HepG2 (cell line): Measurements from ENCODE around the gene PMS1. TPM values are rescaled to one million over a fixed set of nuclear protein-coding genes. Genes with fewer than 3 reads are reported as not detected.

Experiments used
- ATAC-seq: fragments of 200-7000 bp; cut with Tn5 transposase; 3 replicates; pipeline ENCODE4 v1.9.1; 2020; ENCODE audit warnings: mild to moderate bottlenecking, moderate library complexity
- BruUV-seq: library from RNA; stranded (reverse); fragments of 400-500 nt; replicated peaks from 2 replicates; lab custom pipeline; 2021; lab: Mats Ljungman, UMichigan
- CTCF ChIA-PET: fragments of 300-600 bp; formaldehyde crosslinking; extraction: SDS; loops from one replicate; lab custom pipeline; 2021; ENCODE audit warnings: low total read pairs, inconsistent platforms, low intra/inter-chr PET ratio; lab: Yijun Ruan, JAX
- POLR2A ChIA-PET: fragments of 350-600 bp; sonication (Branson Sonifier 250); formaldehyde crosslinking; loops from one replicate; lab custom pipeline; 2020; ENCODE audit warnings: antibody characterized with exemption, inconsistent platforms; lab: Yijun Ruan, JAX
- DNase-seq: peaks from one replicate; pipeline ENCODE4 v3.0.0-alpha.2; 2015; ENCODE audit warnings: low spot score
- FAIRE-seq: peaks from 3 replicates; lab custom pipeline; 2011; peaks lifted over from hg19 to GRCh38; lab: Jason Lieb, UNC
- H2AFZ ChIP-seq: one replicate; pipeline ENCODE4 v1.6.1; 2011; ENCODE audit warnings: low read length, inconsistent platforms
- H3K27ac ChIP-seq: fragments of 300-600 bp; 3 replicates; pipeline ENCODE4 v1.8.0; 2011; ENCODE audit warnings: mixed run types, mild to moderate bottlenecking, mixed read lengths, low read length, inconsistent platforms; ENCODE audit not compliant: insufficient read depth; ENCODE audit errors: extremely low read length
- H3K27me3 ChIP-seq, 2 experiments: fragments of 200-600 bp in 1 of 2; 2 replicates in 1 of 2; 3 replicates in 1 of 2; pipeline versions ENCODE4 v1.6.0 to v1.8.0; 2011; ENCODE audit warnings: low read length in 2 of 2, mild to moderate bottlenecking in 2 of 2, moderate library complexity in 2 of 2, inconsistent platforms in 1 of 2; ENCODE audit not compliant: insufficient read depth in 2 of 2, control insufficient read depth in 1 of 2
- H3K36me3 ChIP-seq, 2 experiments: fragments of 200-600 bp in 1 of 2; replicated peaks in 1 of 2; 2 replicates in 1 of 2; 3 replicates in 1 of 2; pipeline versions ENCODE4 v1.5.1 to v1.8.0; 2011; ENCODE audit warnings: low read length in 2 of 2, inconsistent platforms in 1 of 2; ENCODE audit not compliant: insufficient read depth in 2 of 2, control insufficient read depth in 1 of 2
- H3K4me1 ChIP-seq: 2 replicates; pipeline ENCODE4 v1.5.1; 2012; ENCODE audit warnings: low read length, inconsistent platforms; ENCODE audit not compliant: insufficient read depth
- H3K4me2 ChIP-seq: 2 replicates; pipeline ENCODE4 v1.6.0; 2011; ENCODE audit warnings: low read depth, low read length, inconsistent platforms
- H3K4me3 ChIP-seq, 3 experiments: fragments of 200-600 bp in 1 of 3; sonication (generic), shearing (Covaris generic) in 1 of 3; replicated peaks in 1 of 3; 2 replicates each; pipeline ENCODE4 v1.5.1; 2011 to 2016; ENCODE audit warnings: low read length in 3 of 3, inconsistent platforms in 2 of 3, low read depth in 2 of 3, mild to moderate bottlenecking in 2 of 3, control low read depth in 1 of 3, mixed read lengths in 1 of 3; ENCODE audit not compliant: insufficient read depth in 1 of 3
- H3K79me2 ChIP-seq: one replicate; pipeline ENCODE4 v1.6.1; 2011; ENCODE audit warnings: low read length, inconsistent platforms; ENCODE audit not compliant: insufficient read depth
- H3K9ac ChIP-seq: 2 replicates; pipeline ENCODE4 v1.6.0; 2011; ENCODE audit warnings: mild to moderate bottlenecking, low read depth, low read length, inconsistent platforms; ENCODE audit not compliant: insufficient read depth
- H3K9me3 ChIP-seq: 2 replicates; pipeline ENCODE4 v1.5.1; 2012; ENCODE audit warnings: mild to moderate bottlenecking, low read length
- H4K20me1 ChIP-seq: 2 replicates; pipeline ENCODE4 v1.6.0; 2011; ENCODE audit warnings: inconsistent platforms, mild to moderate bottlenecking, low read length, moderate library complexity; ENCODE audit not compliant: insufficient read depth
- ATF7-NPFF ChIP-seq: sonication (generic); formaldehyde crosslinking; IDR thresholded peaks from 2 replicates; pipeline ENCODE4 v1.8.1; 2023; ENCODE audit warnings: mild to moderate bottlenecking, low read depth, missing genetic modification reagents, moderate library complexity
- CEBPB ChIP-seq: IDR thresholded peaks from 2 replicates; pipeline ENCODE4 v1.6.1; 2011; ENCODE audit warnings: low read depth, low read length, improper control_type of control experiment, borderline replicate concordance
- DBP ChIP-seq: sonication (generic); formaldehyde crosslinking; IDR thresholded peaks from 2 replicates; pipeline ENCODE4 v1.4.0; 2020; ENCODE audit warnings: missing genetic modification reagents; ENCODE audit errors: not compliant biosample characterization
- HNF1A ChIP-seq, 2 experiments: sonication (generic) in 1 of 2; formaldehyde crosslinking in 1 of 2; IDR thresholded peaks; 2 replicates each; pipeline versions ENCODE4 v1.4.0 to v1.6.1; 2016 to 2020; ENCODE audit warnings: borderline replicate concordance in 1 of 2, low read depth in 1 of 2, mild to moderate bottlenecking in 1 of 2, missing genetic modification reagents in 1 of 2
- HNRNPLL ChIP-seq: fragments of 200-400 bp; formaldehyde crosslinking; IDR thresholded peaks from 2 replicates; pipeline ENCODE4 v1.6.1; 2017; ENCODE audit warnings: mild to moderate bottlenecking, low read depth, low read length; ENCODE audit not compliant: poor library complexity, severe bottlenecking
- REL ChIP-seq: sonication (generic); formaldehyde crosslinking; conservative IDR thresholded peaks from 2 replicates; pipeline ENCODE4 v1.8.0; 2022; ENCODE audit warnings: mild to moderate bottlenecking, missing genetic modification reagents, moderate library complexity
- RFX5 ChIP-seq: IDR thresholded peaks from 2 replicates; pipeline ENCODE4 v1.6.1; 2011; ENCODE audit warnings: low read depth, low read length, improper control_type of control experiment
- TBX3 ChIP-seq: fragments of 450-650 bp; IDR thresholded peaks from 2 replicates; pipeline ENCODE4 v1.6.1; 2017; ENCODE audit warnings: antibody characterized with exemption, mild to moderate bottlenecking, inconsistent platforms, borderline replicate concordance
- TEAD3 ChIP-seq: optimal IDR thresholded peaks from 2 replicates; pipeline ENCODE3; 2016; ENCODE audit warnings: borderline replicate concordance
- TGIF2 ChIP-seq: IDR thresholded peaks from 2 replicates; pipeline ENCODE4 v1.6.1; 2016; ENCODE audit warnings: control low read depth, missing compliant biosample characterization
- ZC3H13 ChIP-seq: sonication (generic); formaldehyde crosslinking; IDR thresholded peaks from 2 replicates; pipeline ENCODE4 v1.8.1; 2023; ENCODE audit warnings: mild to moderate bottlenecking, missing genetic modification reagents, moderate library complexity
- ZNF230 ChIP-seq: sonication (generic); formaldehyde crosslinking; IDR thresholded peaks from 2 replicates; pipeline ENCODE4 v1.4.0; 2020; ENCODE audit warnings: mild to moderate bottlenecking, missing genetic modification reagents
- ZNF335 ChIP-seq: sonication (generic); formaldehyde crosslinking; IDR thresholded peaks from 2 replicates; pipeline ENCODE4 v1.4.0; 2020; ENCODE audit warnings: missing genetic modification reagents
- ZNF878 ChIP-seq: sonication (generic); formaldehyde crosslinking; IDR thresholded peaks from 2 replicates; pipeline ENCODE4 v1.8.1; 2023; ENCODE audit warnings: mild to moderate bottlenecking, missing genetic modification reagents, moderate library complexity
- ZSCAN21 ChIP-seq: sonication (generic); formaldehyde crosslinking; IDR thresholded peaks from 2 replicates; pipeline ENCODE4 v1.8.0; 2022; ENCODE audit warnings: mild to moderate bottlenecking, missing genetic modification reagents, moderate library complexity, borderline replicate concordance
- in situ Hi-C: cut with HindIII; loops from 2 replicates; pipeline ENCODE4 v1.10.0; 2017; ENCODE audit warnings: low pct_unique_long_range_greater_than_20kb; ENCODE audit not compliant: extremely low pct_ligation_motif_present
- intact Hi-C: fragments of 100-400 bp; cut with micrococcal nuclease; formaldehyde crosslinking; loops from one replicate; pipeline ENCODE4 v1.10.0; 2022; ENCODE audit not compliant: unreplicated experiment
- polyA plus RNA-seq, 8 experiments: library from polyadenylated mRNA; depleted of rRNA in 3 of 8; stranded (reverse) in 7 of 8; unstranded in 1 of 8; fragments of >200 nt; fragmentation: Illumina TruSeq in 4 of 8; extraction: Trizol in 4 of 8; gene quantifications; 2 replicates each; pipeline versions ENCODE4 v1.2.1 to v1.2.3, GENCODE V29; 2011 to 2016; ENCODE audit warnings: low read depth in 4 of 8, missing spikeins in 1 of 8, mixed read lengths in 1 of 8; ENCODE audit not compliant: insufficient read depth in 1 of 8
- total RNA-seq, 5 experiments: library from RNA; depleted of rRNA; stranded (reverse); fragments of >200 nt; fragmentation: Illumina TruSeq; extraction: Trizol; gene quantifications; 2 replicates each; pipeline ENCODE4 v1.2.3, GENCODE V29; 2016; ENCODE audit warnings: low read depth in 1 of 5

The PMS1 gene
- total and polyA plus RNA-seq, 2 of the 13 experiments (the other 11 are each of a cell fraction or from before 2014, with no cell fraction given), result 14.6 to 39.9 TPM

- no peak overlapping the region for H2AFZ ChIP-seq
- ChIA-PET POLR2A (no interaction called here), CTCF (no interaction called here)
- no peak overlapping the region for H3K4me2 ChIP-seq
- no peak overlapping the region for H3K4me3 ChIP-seq
- FAIRE-seq (no peak), DNase-seq (no peak), ATAC-seq (no peak)
- H4K20me1 ChIP-seq, result no peaks in the 10 kb centered on the region
- BruUV-seq, result no TSS peak
- H3K36me3 ChIP-seq, result no peaks in the 10 kb centered on the region
- H3K9me3 ChIP-seq, result no peaks in the 10 kb centered on the region
- no peak overlapping the region for H3K9ac ChIP-seq
- H3K4me1 ChIP-seq, result peaks cover 5% of the 10 kb centered on the region; the same call in 1 of the 2 replicates
- TF ChIP-seq HNRNPLL (no peak), TEAD3 (CRISPR knock-in tag) (no peak), TGIF2 (CRISPR knock-in tag) (no peak), ZNF878 (no peak), ZSCAN21 (CRISPR knock-in tag) (no peak), TBX3 (no peak), DBP (CRISPR knock-in tag) (no peak), ZNF335 (no peak), ATF7-NPFF (CRISPR knock-in tag) (no peak), RFX5 (no peak), HNF1A (IDR thresholded peaks at IDR 0.05; ENCODE audit: low read depth) (no peak), HNF1A (CRISPR knock-in tag; IDR thresholded peaks at IDR 0.05; ENCODE audit: borderline replicate concordance) (no peak), CEBPB (no peak), ZC3H13 (CRISPR knock-in tag) (no peak), REL (CRISPR knock-in tag) (no peak), ZNF230 (no peak)
- in situ Hi-C loops, result no loop called here
- H3K27me3 ChIP-seq, result no peaks in the 10 kb centered on the region
- no peak overlapping the region for H3K27ac ChIP-seq
- intact Hi-C loops, result no loop called here
- no peaks in the 10 kb centered on the region for H3K79me2 ChIP-seq
Observed at GRCh38 chr2:189899101-189899500, 114.9 kb downstream of the PMS1 start.
